ENCODE data around the gene ADAMTS17.

Gene ADAMTS17

GRCh38 chr15:100341750-100342560 is at the start of gene ADAMTS17:
ADAMTS17 (minus strand) TSS chr15:100341975; CDS start chr15:100341899, 76 bp downstream.
- peak; percentile 98 for DNase-seq (ENCODE audit: low spot score)

- DNase-seq (ENCODE audit: low spot score) = no peak
Observed at GRCh38 chr15:100385300-100386050, 43.7 kb upstream of the ADAMTS17 start.

- DNase-seq (ENCODE audit: low spot score) = no peak
Observed at GRCh38 chr15:100384108-100384410, 42.3 kb upstream of the ADAMTS17 start.

DNA sequence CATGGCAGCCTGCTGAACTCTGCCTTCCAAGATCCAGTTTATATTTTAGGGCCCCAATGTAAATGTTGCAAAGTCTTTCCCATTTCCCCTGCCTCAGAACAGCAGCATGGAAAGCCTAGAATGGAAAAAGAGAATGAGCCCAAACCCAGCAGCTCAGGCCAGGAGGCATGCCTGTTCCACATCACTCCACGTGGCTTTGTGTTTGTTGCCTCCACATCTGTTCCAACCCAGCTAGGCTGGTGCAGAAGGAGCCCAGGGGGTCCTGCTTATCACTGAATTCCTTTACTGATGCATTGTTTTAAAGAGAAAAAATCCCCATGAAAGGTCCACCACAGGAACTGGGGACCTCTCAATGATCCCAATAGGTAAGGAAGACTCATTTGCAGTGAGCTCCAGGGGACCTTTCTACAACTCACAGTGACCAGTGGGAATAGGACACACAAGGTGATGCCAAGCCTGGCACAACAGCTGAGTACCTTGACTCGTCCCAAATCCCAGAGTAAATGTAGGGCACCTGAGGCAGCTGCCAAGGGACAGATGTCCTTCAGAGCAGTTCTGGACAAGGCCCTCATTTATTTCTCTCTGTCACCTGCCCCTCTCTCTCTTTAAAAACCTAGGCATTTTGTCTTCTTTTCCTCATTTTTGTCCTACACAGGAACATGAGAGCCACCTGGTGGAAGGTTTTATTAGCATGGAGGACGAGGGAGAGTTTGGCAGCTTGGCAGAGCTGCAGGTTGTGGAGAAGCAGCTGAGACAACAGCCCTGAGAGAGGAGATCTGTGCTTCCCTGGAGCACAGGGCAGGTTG is 41.7 kb upstream of the ADAMTS17 start:
- peak; percentile 15 for DNase-seq (ENCODE audit: low spot score)

- DNase-seq (ENCODE audit: low spot score) = no peak
Observed at GRCh38 chr15:100373942-100374341, 32.2 kb upstream of the ADAMTS17 start.

GRCh38 chr15:100373120-100373896 is 31.5 kb upstream of the ADAMTS17 start:
- no peak for DNase-seq (ENCODE audit: low spot score)

- DNase-seq (ENCODE audit: low spot score) = no peak
Observed at GRCh38 chr15:100372739-100373119, 31.0 kb upstream of the ADAMTS17 start.

DNA sequence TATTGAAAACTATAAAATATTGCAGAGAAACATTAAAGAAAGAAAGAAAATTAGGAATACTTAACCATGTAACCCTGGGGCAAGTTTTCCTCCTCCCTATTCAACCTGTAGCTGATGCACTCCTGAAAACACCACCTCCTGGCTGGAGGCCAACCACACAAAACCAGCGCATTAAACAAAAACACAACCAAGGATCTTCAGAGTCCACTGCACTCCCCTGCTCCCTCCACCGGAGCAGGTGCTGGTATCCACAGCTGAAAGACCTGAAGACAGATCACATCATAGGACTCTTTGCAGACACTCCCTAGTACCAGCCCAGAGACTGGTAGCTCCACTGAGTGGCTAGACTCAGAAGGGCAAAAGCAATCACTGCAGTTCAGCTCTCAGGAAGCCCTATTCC is 13.6 kb upstream of the ADAMTS17 start:
- no peak for DNase-seq (ENCODE audit: low spot score)

GRCh38 chr15:100353449-100353848 is 11.7 kb upstream of the ADAMTS17 start:
- DNase-seq (ENCODE audit: low spot score) = no peak

GRCh38 chr15:100350434-100351226 is 8.9 kb upstream of the ADAMTS17 start:
- peak; percentile 29 for DNase-seq (ENCODE audit: low spot score)

DNA sequence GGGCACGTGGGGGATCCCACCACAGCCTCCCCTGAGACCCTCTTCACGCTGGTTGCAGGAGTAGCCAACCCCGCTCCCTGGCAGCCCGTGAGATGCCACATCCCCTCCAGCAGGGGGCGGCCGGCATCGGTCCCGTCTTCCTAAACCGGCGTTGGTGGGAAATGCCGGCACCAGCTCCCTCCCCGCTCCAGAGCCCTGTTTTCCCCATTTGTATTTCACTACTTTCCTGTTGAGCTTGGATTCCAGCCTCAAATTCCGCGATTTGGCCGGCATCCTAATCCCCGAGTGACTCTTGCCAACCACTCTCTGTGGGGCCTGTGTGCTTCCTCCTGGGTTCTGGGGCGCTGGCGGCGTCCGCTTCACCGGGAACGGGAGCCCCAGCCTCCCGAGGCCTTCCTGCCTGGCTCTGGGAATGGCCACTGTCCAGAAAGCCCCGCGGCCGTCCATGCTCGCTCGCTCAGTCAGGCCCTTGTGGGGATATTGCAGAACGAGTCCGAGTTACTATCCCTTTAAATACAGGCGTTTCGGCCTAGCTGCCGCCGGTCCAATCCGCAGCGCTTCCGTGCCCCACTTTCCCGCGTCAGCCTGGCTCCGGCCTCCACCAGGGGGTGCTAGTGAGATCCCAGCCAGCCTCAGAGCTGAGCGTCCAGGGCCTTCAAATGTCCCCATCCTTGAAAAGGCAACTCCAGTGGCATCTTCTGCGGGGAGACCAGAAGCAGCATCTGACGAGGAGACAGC is 8.1 kb upstream of the ADAMTS17 start:
- peak; percentile 96 for DNase-seq (ENCODE audit: low spot score)

GRCh38 chr15:100349321-100349695 is 7.5 kb upstream of the ADAMTS17 start:
- DNase-seq (ENCODE audit: low spot score) = no peak

GRCh38 chr15:100348578-100348977 is 6.8 kb upstream of the ADAMTS17 start:
- no peak for DNase-seq (ENCODE audit: low spot score)

GRCh38 chr15:100346866-100347512 is 5.2 kb upstream of the ADAMTS17 start:
- no peak for DNase-seq (ENCODE audit: low spot score)

DNA sequence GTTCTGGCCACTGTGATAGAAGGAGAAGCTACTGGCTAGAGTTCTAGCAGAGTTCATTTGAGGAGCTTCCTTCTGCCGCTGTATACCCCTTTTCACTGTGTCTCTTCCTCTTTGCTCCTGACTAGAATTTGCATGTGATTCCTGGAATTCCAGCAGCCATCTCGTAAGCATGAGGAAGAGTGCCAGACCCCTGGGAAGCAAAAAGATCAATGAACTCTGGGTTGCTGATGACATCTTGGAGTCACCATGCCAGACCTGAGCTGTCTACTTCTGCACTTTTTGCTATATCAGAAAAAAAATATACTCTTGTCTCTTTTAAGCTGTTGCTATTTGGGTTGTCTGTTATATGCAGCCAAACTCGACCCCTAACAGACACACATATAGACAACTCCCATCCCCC is 3.7 kb upstream of the ADAMTS17 start:
- DNase-seq (ENCODE audit: low spot score) = no peak

- no peak for DNase-seq (ENCODE audit: low spot score)
Observed at GRCh38 chr15:100343251-100343650, 1.5 kb upstream of the ADAMTS17 start.

GRCh38 chr15:100341239-100341749 is 481 bp downstream of the ADAMTS17 start:
- DNase-seq (ENCODE audit: low spot score) = no peak

- DNase-seq (ENCODE audit: low spot score) = no peak
Observed at GRCh38 chr15:100340721-100341238, 995 bp downstream of the ADAMTS17 start.

GRCh38 chr15:100339999-100340398 is 1.8 kb downstream of the ADAMTS17 start:
- no peak for DNase-seq (ENCODE audit: low spot score)

All from Ammon's horn (tissue), 1 donor.